ENCODE data around the gene FUOM.
"Not testable (repeated sequence)": the region's sequence is repeated elsewhere in the genome, so short reads cannot be mapped to it uniquely, and the experiment has no call there.

The FUOM gene

DNA sequence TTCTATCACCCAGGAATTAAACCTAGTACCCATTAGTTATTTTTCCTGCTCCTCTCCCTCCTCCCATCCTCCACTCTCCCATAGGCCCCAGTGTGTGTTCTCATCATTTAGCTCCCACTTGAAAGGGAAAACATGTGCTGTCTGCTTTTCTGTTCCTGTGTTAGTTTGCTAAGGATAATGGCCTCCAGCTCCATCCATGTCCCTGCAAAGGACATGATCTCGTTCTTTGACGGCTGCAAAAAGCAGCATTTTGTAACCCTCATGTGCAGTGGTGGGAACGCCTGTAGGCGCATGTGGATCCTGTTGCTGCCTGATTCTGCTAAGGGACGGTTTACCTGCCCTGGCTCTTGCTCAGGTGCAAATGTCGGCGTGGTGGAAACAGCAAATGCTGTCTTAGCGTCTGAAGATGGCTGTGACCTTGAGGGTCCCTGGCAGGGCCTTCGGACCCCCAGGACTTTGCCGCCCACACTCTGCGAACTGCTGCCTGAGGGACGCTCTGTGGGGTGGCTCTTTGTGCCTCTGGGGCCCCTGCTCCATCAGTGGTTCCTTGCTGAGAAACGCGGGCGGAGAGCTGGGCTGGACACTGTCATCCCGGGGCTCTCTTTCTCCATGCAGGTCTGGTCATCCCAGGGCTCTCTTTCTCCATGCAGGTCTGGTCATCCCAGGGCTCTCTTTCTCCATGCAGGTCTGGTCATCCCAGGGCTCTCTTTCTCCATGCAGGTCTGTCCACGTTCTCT lies 30.6 kb upstream of the FUOM start:
- no peak for DNase-seq (ENCODE audit: low spot score)

DNA sequence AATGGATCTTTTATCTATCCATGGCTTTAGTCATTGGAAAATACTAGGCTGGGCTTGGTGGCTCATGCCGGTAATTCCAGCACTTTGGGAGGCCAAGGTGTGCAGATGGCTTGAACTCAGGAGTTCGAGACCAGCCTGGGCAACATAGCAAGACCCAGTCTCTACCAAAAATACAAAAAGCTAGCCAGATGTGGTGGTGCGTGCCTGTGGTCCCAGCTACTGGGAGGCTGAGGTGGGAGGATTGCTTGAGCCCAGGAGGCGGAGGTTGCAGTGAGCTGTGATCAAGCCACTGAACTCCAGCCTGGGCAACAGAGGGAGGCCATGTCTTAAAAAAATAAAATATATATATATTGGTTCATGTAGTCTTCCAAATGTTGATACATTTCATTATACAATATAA lies 29.1 kb upstream of the FUOM start:
- DNase-seq (ENCODE audit: low spot score): not testable (repeated sequence)

DNA sequence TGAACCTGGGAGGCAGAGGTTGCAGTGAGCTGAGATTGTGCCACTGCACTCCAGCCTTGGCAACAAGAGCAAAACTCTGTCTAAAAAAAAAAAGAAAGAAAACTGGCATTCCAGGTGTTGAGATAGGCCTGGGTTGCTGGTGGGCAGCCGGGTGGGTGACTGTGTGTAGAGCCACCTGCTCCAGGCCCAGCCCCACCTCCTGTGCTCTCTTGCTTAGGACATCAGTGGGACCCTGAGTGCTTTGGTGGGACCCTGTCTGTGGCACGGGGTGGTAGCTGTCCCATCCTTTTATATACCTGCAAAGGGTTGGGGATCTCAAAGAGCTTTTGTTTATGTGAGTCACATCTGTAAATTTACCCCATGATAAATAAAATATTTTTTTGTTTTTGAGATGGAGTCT lies 27.4 kb upstream of the FUOM start:
- DNase-seq (ENCODE audit: low spot score): no peak

GRCh38 chr10:133384071-133384470 lies 26.3 kb upstream of the FUOM start:
- DNase-seq (ENCODE audit: low spot score): no peak

GRCh38 chr10:133383551-133383950 lies 25.7 kb upstream of the FUOM start:
- no peak for DNase-seq (ENCODE audit: low spot score)

DNA sequence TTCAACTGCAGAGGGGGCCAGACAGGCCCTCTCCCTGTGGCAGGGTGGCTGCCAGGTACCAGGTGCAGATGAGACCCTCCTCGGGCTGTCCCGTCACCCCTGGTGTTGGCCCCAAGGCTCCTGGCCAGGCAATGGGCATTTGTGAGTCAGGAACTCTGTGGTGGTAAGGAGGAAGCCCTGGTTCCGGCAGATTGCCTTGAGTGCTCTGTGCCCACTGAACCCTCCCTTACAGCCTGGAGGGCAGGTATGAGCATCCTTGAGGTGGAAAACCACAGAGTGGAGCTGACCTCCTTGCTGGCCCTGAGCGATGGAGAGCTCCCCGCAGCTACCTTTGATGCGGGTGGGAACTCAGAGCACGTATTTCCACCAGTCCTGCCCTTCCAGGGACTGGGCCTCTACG lies 23.2 kb upstream of the FUOM start:
- no peak for DNase-seq (ENCODE audit: low spot score)

DNA sequence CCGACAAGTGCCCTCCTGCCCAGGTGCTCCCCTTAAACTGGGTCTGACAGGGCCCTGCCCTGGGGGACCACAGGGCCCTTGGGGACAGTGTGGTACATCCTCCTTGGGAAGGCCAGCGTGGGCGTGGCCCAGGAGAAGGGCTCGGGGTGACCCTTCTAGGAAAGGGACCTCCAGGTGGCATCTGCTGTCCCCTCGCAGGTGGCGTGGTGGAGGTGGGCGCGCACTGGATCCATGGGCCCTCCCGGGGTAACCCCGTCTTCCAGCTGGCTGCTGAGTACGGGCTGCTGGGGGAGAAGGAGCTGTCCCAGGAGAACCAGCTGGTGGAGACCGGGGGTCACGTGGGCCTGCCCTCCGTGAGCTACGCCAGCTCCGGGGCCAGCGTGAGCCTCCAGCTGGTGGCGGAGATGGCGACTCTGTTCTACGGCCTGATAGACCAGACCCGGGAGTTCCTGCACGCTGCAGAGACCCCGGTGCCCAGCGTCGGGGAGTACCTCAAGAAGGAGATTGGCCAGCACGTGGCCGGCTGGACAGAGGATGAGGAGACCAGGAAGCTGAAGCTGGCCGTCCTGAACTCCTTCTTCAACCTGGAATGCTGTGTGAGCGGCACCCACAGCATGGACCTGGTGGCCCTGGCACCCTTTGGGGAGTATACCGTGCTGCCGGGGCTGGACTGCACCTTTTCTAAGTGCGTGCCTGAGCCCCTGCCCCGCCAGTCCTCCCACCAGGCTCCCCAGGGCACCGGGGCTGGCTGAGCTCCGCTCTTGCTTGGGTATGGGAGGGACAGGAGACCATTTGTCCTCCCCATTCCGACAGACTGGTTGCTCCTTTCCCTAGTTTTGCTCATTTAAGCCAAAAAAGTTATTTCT lies 22.2 kb upstream of the FUOM start:
- DNase-seq (ENCODE audit: low spot score): no peak

GRCh38 chr10:133379152-133379800 lies 21.5 kb upstream of the FUOM start, which contains the start of gene PAOX:
Gene PAOX (plus strand): TSS chr10:133379262. CDS start chr10:133379317, 55 bp downstream.
- no peak for DNase-seq (ENCODE audit: low spot score)

DNA sequence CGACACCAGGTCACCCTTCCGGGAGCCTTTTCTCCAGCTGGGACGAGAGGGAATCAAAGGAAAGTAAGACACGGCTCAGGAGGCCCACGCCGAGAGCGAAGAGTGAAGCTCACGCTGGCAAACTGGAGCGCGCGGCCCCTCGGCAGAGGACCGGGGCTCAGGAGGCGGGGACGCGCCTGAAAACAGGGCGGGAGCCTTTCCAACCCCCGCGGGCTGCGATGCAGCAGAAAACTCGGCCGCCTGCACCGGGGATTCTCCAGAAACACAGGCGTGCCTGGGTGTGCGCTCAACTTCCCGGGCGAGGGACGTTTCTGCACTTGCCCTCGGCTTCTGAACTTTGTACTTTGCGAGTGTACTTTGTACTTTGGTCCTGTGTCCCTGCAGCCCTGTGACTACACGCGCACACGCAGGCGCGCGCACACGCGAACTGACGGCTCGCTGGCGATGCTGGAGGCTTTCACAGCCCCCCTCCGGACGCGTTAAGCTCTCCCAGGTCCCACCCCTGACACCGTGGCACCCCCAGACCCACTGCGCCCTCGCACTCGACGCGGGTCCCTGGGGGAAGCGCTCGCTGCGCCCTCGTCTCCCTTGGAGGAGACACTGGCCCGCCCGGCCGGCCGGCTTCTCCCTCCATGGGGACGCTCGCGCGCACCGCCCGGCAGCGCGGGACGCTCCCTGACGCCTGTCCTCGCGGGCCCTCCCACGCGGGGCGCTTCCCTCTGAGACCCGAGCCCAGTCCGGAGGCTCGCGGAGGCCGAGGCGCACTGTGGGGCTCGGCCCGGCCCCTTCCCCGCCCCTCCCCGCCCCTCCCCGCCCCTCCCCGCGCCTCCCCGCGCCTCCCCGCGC lies 20.7 kb upstream of the FUOM start:
- DNase-seq (ENCODE audit: low spot score): peak; percentile 14

DNA sequence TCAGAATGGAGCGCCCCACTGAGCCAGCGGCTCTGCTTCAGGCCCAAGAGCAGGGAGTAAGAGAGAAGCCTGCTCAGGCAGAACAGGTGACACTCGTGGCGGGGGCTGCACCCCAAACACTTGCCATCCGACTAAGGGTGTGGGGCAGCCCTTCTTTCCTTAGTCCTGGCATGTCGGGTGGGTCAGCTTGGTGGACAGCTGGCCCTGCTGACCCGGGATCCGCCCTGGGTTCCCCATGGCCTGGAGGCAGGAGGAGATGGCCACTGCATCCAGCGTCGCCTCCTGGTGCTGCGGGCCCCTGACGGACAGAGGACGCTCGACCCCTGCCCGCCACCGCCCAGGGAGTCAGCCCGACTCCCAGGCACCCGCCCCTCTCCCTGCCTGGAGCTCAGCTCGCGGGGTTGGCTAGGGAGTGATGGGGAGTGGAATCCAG lies 20.0 kb upstream of the FUOM start:
- DNase-seq (ENCODE audit: low spot score): no peak

DNA sequence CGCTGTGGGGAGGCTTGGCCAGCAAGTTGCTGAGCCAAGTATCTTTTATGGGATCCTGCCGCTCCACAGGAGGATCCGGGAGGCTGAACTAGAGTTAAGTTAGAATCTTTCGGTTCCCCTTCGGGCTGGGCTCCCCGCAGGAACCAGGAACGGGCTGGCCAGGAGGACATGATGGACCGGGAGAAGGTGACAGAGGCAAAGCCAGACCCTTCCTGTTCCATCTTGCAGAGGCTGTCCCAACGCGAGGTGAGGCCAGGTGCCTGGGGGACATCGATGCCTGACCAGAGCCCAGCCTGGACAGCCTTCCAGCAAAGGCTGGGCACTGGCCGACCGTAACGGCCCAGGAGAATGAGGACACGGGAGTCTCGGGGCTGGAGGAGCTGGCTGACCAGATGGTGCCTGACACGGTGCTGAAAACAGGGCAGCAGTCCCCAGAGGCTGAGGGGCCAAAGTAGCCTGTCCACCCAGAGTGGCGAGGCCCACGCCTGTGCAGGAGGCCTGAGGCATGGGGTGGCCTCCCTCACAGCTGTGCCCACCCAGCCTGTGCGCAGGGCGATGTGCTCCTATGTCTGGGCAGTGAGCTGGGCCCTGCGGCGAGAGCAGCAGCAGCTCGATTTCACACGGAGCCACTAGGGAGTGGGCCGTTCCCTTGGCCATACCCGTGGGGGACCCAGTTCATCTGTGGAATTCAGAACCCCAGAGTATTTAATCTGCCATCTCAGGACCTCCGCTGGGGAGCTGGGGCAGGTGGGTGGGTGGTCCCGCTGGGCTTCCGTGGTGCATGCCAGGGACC lies 19.4 kb upstream of the FUOM start:
- no peak for DNase-seq (ENCODE audit: low spot score)

DNA sequence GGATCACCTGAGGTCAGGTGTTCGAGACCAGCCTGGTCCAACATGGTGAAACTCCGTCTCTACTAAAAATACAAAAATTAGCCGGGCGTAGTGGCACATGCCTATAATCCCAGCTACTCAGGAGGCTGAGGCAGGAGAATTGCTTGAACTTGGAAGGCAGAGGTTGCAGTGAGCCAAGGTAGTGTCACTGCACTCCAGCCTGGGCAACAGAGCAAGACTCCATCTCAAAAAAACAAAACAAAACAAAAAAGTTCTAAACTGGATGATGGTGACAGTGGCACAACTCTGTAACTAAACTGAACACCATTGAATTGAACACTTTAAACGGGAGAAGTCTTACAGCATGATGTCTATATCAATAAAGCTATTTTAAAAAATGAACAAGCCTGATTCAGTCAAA lies 18.4 kb upstream of the FUOM start:
- not testable (repeated sequence) for DNase-seq (ENCODE audit: low spot score)

GRCh38 chr10:133375357-133376115 lies 17.7 kb upstream of the FUOM start:
- no peak for DNase-seq (ENCODE audit: low spot score)

DNA sequence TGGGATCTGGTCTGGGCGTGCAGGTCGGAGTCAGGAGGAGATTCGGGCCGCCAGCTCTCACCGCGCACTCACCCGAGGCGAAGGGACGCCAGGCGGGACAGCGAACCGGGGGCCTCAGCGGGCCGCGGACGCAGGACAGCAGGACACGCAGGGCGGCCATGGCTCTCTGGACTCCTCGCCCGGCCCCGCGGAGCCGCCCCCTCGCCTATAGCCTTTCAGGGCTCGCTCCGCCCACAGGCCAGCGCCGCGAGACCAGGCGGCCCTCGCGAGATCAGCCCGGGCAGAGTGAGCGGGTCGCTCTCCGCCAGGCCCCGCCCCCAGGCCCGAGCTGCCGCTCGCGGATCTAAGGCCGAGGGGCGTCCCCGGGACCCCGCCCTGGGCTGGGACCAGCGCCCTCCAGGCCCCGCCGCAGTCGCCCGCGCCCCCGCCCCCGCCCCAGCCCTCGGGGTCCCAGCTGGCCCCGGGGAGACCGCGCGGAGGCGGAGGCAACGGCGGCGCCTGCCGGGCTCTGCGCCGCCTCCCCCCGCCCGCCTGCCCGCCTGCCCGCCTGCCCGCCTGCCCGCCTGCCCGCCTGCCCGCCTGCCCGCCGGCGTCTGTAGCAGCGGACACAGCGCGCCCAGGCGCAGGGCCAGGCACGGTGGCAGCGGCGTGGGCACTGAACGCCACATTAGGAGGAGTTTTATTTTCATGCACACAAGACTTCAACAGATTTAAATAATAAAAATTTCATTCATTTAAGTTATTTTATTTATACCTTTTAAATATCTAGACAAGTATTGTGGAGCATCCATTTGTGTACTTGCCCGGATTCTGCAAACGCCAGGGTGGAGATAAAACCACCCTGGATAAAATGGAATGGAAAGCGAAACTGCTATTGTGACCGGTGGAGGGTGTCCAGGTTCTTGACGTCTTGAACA lies 15.6 kb upstream of the FUOM start, which contains the start of gene ECHS1:
Gene ECHS1, minus strand, starts transcription at position 181 of the 917 bp plus-strand sequence. Its CDS starts 21 bp downstream, at position 160.
- peak; percentile 92 for DNase-seq (ENCODE audit: low spot score)

GRCh38 chr10:133372507-133372906 lies 14.7 kb upstream of the FUOM start:
- no peak for DNase-seq (ENCODE audit: low spot score)

- no peak for DNase-seq (ENCODE audit: low spot score)
These were observed 12.4 kb upstream of the FUOM start for GRCh38 chr10:133370030-133370786.

DNA sequence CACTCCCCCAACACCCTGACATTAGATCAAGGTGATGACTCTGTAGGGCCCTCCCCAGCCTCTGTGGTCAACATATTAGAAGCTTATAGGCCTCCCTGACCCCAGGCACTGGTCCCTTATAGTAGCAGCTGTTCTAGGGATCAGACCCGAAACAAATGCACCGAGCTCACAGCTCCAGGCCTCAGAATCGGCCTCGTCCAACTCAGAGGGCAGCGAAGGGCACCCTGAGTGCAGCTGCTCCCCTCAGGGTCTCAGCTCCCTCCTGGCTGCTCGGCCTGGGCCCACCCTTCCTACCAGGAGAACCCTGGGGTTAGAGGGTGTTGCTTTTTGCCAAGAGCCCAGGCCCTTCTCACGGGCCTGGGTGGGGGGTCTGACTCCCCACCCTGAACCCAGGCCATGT lies 10.3 kb upstream of the FUOM start:
- DNase-seq (ENCODE audit: low spot score): no peak

- not testable (repeated sequence) for DNase-seq (ENCODE audit: low spot score)
These were observed 9.6 kb upstream of the FUOM start for GRCh38 chr10:133367461-133367860.

Measured in hematopoietic multipotent progenitor cell treated with erythropoietin and hydrocortisone succinate and interleukin-3 and kit ligand, for 15 days (in vitro differentiated cells).